GM21723 (cell line): ENCODE measurements around the gene OGG1.
A peak's percentile ranks its signal among the peaks of the same experiment; 100 is the strongest.
"Not testable (repeated sequence)": the region's sequence is repeated elsewhere in the genome, so short reads cannot be mapped to it uniquely, and the experiment has no call there.

Experiments
- ATAC-seq: cut with Tn5 transposase; IDR thresholded peaks from one replicate; pipeline ENCODE4 v1.9.1; 2021; ENCODE audit warnings: mild to moderate bottlenecking, moderate library complexity; ENCODE audit not compliant: unreplicated experiment

The OGG1 gene

DNA sequence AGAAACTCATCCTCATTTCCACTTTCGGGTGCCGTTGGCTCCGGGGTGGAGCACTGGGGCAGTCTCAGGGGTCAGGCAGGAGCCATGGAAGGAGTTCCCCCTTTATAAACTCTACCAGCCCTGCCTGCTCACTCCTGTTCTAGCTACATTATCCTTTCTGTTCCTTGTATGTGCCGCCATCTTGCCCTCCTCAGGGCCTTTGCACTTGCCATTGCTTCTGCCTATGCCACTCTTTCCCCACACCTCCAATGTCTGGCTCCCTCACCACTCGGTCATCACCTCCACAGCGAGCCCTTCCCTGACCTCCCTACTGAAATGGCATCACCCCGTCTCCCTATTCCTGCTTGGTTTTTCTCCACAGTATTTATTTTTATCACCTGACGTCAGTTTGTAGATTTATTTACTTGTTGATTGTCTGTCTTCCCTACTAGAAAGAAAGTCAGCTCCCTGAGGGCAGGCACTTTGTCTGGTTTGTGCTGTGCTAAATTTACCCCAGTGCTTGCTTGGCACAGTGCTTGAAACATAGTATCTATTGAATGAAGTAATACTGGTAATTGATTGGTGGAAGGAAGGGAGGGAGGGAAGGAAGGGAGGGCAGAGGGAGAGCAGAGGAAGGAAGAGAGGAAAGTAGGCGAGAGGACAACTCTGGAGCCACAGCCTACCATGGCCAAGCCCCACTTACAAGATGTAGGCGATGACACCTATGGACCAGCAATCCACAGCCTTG, 11.2 kb downstream of the OGG1 start:
- no peak for ATAC-seq

DNA sequence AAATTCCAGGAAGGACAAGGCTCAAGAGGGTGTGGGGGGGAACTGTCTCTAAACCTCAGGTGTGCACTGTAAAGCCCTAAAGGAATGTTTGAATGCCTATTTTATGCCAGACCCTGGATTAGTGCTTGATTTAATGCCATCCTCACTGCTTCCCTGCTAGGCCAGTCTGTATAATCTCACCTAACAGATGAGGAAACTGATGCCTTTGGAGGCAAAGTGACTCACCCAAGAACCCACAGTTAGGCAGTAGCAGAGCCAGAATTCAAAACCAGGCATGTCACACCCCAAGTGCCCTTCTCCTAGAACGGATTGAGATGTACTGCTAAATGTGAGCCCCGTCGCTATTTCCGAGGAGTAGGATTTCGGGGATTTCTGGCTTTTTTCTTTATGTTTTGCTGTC, 12.2 kb downstream of the OGG1 start:
- no peak for ATAC-seq

DNA sequence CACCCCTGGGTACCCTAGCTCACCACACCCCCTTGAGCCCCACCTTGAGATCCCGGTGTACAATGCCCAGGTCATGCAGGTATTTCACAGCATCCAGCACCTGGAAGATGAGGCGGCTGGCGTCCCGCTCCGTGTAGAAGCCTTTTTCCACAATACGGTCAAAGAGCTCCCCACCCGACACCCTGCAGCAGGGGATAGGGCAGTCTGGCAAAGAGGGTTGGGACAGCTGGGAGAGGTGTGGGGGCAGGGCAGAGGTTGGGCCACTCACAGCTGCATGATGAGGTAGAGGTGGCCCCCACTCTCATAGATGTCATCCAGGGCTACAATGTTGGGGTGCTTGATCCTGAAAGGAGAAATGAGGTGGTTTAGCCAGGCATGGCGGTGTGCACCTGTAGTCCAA, 13.1 kb downstream of the OGG1 start:
- ATAC-seq = no peak

DNA sequence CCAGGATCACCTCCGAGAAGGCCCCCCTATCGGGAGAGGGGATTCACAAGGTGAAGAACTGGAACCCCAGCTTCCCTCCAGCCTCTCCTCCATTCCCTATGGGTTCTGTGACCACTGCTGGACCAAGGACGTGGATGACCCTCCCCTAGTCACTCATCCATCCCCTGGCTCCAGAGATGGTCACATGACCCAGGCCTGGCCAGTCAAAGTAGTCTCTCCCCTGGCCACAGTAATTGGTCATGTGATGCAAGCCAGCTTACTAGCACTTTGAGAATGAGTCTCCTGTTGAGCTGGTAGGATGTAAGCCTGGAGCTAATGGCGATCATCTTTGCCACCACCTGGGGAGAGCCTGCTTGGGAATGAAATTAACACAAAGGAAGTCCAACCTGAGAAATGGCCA, 16.1 kb downstream of the OGG1 start:
- ATAC-seq = no peak

DNA sequence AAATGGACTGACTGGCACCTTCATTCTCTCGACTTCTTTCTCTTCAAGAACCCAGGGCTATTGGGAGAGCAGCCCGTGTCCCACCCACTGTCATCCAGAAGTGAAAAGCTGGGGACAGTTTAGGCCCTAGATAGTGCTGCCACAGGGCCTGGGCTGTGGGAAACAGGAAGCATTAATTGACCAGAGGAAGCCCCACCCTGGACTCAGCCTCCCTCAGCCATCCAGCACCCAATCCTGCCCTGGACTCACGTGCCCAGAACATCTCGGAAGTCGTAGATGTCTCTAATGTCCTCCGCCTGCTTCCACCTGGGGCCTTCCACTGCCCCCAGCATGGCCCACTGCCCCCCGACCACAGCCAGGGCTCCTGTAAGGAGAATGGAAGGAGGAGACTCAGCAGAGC, 17.7 kb downstream of the OGG1 start:
- ATAC-seq = no peak

DNA sequence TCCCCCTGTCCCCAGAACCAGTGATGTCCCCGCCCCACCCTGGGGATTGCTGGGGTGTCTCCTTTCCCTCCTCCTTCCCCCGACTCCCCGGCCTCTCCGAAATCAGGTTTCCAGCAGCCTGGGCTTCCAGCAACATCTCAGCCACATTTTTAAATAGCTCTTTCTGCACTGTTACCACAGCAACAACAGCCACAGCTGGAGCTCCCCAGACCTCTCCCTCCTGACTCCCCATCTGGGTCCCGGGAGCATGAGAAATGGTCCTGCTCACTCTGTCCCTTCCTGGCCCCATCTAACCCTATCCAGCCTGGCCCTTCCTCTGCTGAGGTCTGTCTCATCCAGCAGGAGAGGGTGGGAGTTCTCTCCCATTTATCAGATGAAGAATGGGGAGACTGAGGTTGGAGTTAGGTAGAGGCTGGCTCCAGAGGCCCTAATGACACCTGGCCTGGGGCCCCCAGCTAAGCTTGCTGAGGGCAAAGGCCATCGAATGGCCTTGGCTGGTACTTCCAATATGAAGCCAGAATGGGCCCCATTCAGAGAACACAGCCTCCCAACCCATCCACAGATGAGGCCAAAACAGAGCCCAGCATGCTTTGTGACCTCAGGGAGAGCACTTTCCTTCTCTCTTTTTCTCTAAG, 18.5 kb downstream of the OGG1 start:
- no peak for ATAC-seq

DNA sequence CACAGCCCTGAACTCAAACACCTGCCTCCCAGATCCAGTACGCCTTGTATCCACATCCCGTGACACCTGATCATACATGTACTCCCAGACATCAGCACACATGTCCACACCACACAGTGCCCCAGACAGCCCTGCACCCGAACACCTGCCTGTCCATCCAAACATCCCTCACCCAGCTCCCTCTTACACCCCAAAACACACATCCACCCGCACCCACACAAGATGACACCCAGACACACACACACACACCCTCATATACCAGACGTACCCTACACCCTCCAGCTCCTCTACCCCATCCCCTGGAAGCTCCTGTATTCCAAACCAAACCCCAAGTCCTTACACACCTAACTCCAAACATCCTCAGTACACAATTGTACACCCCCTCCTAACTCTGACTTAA, 19.3 kb downstream of the OGG1 start:
- ATAC-seq = no peak

DNA sequence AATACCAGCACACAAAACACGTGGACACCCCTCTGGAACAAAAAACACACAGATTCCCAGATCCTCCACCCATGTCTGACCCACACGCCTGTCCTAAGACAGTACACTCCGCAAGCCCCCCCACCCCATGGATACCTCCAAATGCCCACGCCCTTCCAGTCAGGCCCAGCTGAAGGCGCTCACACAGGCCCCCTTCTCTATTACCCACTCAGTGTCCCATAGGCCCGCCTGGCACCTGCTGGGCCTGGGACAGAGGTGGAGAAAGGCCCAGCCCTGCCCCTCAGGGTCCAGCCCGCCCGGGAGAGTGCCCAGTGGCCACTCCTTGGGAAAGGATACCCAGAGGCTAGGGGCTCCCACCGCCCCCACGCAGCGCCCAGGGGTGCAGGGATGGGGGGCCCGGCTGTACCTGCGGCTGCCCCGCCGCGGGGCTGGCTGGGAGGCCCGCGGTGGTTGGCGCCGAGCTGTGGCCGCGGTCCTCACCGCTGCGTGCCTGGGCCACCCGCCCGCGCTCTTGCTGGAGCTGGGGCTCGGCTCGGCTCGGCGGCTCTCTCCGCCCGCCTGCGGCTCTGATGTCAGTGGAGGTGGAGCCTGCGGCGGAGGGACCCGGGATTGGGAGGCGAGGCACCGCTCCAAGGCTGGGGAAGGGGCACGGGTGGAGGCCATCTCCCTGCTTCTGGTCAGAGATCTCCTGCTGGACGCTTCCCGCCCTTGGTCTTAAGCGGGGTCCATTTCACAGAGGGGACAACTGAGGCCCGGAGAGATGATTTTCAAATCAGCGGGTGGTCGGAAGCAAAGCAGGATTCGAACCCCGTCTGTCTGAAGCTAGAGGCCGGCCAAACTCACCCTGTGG, 19.9 kb downstream of the OGG1 start, which contains the start of gene CAMK1:
Gene CAMK1 (minus strand): TSS at position 522 of the 850 bp plus-strand sequence. CDS start 2,198 bp downstream, outside the sequence.
- peak; percentile 91 for ATAC-seq

DNA sequence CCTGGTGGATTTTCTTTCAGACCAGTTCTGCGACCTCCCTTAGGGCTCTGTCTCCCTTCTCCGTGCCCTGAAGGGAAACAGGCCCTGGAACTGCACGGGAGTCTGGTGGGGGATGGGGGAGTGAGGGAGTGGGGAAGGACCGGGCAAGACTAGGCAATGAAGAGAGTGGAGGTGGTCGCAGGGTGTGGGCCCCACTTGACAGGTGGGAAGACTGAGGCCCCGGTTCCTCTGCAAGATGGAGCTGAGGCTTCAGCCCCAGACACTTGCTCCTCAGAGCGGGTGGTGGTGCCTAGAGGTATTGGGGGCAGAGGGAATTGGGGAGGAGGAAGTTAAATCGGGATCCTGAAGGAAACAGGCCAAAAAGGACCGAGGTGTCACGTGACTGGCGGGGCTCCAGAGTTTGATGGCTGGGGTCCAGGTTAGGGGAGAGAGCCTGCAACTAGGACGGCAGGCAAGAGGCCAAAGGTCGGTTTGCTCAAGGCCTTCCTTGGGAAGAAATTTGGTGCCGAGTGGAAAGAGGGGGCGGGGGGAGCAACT, 20.6 kb downstream of the OGG1 start:
- no peak for ATAC-seq

DNA sequence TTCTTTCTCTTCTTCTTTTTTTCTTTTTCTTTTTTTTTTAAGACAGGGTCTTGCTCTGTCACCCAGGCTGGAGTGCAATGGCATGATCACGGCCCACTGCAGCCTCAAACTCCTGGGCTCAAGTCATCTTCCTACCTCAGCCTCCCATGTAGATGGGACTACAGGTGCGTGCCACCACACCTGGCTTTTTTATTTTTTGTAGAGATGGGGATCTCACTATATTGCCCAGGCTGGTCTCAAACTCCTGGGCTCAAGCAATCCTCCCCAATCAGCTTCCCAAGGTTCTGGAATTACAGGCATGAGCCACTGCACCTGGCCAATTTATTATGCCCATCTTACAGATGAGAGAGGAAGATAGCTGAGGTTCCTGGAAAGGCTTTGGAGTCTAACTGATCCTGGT, 21.3 kb downstream of the OGG1 start:
- not testable (repeated sequence) for ATAC-seq

DNA sequence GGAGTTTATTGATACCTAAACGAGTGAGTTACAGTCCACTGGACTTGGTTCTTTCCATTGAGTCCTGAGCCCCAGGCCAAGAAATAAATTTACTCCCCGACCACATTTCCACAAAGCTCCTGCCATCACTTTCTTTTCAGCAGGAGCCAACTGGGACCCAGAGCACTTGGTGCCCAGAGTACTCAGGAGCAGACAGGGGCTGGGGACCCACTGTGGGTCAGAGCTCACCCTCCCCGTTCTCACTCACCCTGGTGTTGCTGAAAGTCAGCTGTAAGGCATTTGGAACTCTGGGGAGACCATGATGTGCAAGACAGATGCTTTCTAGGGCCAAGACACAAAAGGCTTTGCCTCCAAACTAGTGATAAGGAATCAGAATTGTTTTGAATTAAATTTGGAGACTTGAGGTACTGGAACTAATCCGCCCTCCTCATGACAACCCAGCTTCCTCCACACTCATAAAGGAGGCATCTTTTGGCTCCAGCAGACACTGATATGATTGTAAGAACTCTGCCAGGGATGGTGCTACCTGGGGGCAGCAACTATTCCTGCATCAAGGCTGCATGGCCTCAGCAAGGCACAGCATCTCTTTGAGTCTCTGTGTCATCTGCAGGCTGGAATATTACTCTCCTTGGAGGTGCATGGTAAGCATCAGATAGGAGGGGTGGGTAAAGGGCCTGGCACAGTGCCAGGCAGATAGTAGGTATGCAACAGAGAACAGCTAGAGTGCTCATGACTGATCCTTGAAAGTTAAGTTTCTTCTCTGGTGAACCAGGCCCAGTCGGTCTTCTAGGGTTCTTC, 27.3 kb downstream of the OGG1 start:
- no peak for ATAC-seq

DNA sequence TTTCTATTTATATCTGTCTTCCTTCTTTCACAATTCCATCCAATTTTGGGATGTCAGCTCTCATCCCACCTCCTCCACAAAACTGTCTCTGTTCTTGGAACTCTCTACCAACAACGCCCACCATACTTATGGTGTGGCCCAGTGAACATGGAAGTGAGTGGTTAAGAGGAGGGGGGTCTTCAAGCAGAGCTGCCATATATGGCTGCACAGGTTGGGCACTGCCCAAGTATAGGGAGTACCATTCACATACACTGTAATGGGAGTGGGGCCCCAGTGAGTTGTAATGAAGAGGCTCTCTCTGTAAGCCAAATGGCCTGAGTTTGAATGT, 27.9 kb downstream of the OGG1 start:
- no peak for ATAC-seq

DNA sequence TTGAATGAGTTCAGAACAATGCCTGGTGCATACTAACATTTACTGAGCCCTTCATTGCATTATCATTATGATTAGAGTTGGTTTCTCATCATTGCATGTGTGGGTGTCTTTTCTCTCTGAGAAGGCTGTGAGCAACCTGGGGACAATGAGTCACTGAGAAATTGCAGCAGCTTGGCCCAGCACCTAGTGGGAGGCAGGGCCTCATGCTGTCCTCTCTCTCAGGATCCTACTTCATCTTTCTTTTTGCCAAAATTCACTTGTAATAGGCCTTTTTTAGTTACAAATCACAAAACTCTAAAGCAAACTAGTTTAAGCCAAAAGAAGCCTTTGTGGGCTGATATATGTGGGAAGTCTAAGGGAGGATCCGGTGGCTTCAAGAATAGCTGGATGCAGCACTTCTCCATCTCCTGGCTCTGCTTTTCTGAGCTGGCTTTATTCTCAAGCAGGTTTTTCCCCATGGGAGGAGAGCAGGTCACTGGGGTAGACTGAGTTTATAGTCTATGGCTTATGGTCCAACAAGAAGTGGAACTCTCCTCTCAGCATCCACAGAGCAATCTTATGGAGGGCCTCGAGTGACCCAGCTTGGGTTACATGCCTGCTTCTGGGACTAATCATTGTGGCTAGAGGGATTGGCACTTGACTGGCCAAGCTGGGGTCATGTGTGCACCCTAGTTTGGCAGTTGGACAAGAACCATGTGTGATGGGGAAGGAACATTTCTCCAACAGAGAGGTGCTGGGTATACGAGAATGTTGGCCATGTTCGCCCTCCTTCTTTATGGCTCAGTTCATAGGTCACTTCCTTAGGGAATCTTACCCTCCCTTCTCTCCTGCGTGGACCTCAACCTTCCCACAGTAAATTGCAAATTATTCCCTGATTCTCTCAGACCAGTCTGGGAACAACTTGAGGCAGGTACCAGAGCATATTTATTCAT, 28.7 kb downstream of the OGG1 start:
- no peak for ATAC-seq

DNA sequence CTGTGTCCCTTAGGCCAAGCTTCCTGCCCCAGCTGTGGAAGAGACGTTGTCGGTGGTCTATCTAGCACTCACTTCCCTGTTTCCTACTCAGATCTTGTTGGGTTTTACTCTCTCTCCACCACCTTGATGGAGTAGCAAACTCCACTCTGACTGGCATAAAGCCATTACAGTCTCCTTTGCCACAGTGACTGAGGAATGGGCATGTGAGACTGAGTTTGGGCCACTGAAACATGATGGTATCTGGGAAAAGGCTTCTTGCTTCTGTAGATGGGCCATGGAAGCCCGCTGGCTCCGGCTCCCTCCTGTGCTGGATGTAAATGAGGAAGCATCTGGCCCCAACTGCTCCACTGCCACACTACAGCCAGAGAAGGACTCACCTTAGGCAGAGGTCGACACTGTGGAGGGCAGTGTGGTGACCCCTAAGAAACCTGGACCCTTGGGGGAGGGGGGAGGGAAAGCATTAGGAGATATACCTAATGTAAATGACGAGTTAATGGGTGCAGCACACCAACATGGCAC, 29.4 kb downstream of the OGG1 start:
- ATAC-seq = no peak

DNA sequence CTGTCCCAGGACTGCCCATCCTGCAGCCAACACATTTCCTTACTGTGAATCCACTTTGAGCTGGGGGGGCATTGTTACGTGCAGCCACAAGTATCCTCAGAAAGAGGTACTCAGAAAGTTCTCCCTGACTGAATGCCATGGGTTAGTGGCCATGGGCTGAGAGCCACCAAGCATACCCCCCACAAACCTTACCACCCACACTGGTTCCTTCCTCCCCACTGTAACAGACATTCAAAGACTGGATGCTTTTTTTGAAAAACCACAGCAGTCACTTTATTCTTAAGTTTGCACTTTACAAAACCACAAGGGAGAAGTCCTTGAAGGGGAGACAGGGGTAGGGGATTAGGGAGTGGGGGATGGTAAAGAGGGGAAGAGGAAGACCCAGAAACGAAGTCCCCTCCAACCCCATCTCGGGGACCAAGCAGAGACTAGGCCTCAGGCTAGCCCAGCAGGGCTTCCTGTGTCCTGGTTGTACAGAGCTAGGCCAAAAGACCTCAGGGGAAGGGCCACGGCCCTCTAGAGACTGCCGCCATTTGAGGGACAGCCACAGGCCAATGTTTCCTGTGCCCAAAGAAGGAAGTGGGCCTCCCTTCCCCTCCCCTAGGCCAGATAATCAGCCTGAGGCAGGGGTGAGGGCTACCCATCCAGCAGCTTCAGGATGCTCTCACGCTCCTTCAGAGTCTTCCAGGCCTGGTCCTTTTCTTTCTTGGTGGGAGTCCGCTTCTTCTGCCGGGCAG, 30.1 kb downstream of the OGG1 start:
- peak; percentile 60 for ATAC-seq

DNA sequence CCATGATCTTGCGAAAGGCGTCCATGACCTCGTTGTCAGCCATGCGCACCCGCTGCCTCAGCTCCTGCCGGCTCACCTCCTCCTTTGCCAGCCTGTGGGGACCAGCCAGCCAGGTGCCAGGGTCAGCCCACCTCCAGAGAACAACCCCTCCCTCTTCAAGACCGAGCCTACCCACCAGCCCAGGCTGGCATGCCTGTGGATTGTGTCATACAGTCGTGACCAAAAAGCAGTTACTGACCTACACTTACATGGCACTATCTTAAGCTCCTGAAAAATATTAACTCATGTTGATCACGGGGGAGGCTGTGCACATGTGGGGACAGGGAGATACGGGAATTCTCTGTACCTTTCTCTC, 30.7 kb downstream of the OGG1 start:
- no peak for ATAC-seq

DNA sequence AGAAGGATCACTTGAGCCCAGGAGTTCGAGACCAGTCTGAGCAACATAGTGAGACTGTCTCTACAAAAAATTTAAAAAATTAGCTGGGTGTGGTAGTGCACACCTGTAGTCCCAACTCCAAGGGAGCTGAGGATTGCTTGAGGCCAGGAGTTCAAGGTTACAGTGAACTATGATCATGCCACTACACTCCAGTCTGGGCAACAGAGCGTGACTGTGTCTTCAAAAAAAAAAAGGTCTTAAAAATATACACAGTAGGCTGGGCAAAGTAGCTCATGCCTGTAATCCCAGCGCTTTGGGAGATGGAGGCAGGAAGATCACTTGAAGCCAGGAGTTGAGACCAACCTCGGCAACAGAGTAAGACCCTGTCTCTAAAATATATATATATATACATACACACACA, 31.2 kb downstream of the OGG1 start:
- no peak for ATAC-seq

DNA sequence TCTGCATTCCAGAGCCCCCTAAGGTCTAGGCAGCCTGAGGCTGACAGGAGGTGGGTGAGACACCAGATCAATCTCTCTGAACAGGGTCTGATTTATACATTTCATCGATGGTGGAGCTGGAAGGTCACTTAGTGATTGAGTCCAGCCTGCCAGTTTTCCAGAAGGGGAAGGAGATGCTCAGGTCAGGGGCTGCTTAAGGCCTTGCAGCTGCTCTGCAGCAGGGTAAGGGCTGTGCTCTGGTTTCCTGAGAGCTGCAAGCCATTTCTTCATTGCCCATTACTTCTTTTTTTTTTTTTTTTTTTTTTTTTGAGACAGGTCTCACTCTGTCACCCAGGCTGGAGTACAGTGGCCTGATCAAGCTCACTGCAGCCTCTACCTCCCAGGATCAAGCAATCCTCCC, 31.8 kb downstream of the OGG1 start:
- no peak for ATAC-seq
